Activated CD4-positive, alpha-beta T cell treated with anti-CD3 and anti-CD28 coated beads, Interleukin-2, amount 50 U/mL, for 16 hours (primary cell): ENCODE measurements around the gene PHC2.

Source experiments
- DNase-seq: peaks from one replicate; pipeline ENCODE4 v3.0.0-alpha.2; 2020

PHC2 gene, protein sequence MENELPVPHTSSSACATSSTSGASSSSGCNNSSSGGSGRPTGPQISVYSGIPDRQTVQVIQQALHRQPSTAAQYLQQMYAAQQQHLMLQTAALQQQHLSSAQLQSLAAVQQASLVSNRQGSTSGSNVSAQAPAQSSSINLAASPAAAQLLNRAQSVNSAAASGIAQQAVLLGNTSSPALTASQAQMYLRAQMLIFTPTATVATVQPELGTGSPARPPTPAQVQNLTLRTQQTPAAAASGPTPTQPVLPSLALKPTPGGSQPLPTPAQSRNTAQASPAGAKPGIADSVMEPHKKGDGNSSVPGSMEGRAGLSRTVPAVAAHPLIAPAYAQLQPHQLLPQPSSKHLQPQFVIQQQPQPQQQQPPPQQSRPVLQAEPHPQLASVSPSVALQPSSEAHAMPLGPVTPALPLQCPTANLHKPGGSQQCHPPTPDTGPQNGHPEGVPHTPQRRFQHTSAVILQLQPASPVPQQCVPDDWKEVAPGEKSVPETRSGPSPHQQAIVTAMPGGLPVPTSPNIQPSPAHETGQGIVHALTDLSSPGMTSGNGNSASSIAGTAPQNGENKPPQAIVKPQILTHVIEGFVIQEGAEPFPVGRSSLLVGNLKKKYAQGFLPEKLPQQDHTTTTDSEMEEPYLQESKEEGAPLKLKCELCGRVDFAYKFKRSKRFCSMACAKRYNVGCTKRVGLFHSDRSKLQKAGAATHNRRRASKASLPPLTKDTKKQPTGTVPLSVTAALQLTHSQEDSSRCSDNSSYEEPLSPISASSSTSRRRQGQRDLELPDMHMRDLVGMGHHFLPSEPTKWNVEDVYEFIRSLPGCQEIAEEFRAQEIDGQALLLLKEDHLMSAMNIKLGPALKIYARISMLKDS

GRCh38 chr1:33430692-33431593, at the start of gene PHC2:
Gene PHC2 (minus strand): TSS chr1:33431095. CDS start chr1:33375539, 55,556 bp downstream.
- peak; percentile 90 for DNase-seq

GRCh38 chr1:33477451-33477850, 46.6 kb upstream of the PHC2 start:
- no peak for DNase-seq

- no peak for DNase-seq
Observed at GRCh38 chr1:33473900-33474299, 43.0 kb upstream of the PHC2 start.

- DNase-seq: peak; percentile 95
Observed at GRCh38 chr1:33472269-33472980, 41.5 kb upstream of the PHC2 start, which contains the start of gene ZSCAN20. Gene ZSCAN20 (plus strand): TSS chr1:33472645. CDS start chr1:33479289, 6,644 bp downstream.

- DNase-seq: no peak
Observed at GRCh38 chr1:33471416-33471815, 40.5 kb upstream of the PHC2 start.

DNA sequence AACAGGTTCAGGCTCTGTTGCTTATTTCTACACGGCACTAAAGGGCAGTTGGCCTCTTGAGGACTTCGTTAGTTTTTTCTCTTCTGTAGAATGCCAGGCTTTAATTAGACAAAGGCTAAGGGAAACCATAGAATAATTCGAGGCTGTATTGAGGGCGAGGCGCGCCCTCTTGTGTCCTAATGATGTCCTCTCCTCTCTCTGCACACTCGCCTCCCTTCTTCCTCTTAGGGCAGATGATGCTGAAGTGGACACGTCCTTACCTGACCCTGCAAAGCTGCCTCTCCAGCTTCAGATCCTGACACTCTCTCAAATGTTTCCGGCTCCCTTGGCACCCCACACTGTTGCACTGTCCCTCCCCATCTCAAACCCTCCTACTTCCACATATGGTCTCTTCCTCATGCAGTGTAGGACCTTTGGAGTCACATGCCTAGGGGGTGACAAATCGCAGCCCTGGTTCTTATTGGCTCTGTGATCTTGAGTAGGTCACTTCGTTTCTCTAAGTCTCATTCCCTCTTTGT, 39.7 kb upstream of the PHC2 start:
- DNase-seq: peak; percentile 60

DNA sequence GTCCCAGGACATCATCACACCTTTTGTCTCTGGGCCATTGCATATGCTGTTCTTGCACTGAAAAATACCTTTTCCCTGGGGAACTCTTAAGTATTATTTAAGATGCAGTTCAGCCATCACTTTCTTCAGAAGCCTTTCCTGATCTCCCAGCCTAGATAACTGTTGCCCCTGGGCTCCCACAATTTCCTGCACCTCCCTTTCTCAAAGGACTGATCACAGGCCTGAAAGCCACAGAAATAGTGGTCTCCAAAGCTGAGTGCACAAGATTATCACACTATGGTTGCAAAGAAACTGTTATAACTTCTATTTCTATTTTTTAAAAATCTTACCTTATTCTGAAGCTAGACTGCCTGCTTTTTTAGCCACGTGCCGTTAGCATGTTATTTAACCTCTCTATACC, 38.8 kb upstream of the PHC2 start:
- no peak for DNase-seq

GRCh38 chr1:33468967-33469366, 38.1 kb upstream of the PHC2 start:
- DNase-seq: no peak

GRCh38 chr1:33468531-33468930, 37.6 kb upstream of the PHC2 start:
- DNase-seq: no peak

GRCh38 chr1:33468011-33468410, 37.1 kb upstream of the PHC2 start:
- no peak for DNase-seq

DNA sequence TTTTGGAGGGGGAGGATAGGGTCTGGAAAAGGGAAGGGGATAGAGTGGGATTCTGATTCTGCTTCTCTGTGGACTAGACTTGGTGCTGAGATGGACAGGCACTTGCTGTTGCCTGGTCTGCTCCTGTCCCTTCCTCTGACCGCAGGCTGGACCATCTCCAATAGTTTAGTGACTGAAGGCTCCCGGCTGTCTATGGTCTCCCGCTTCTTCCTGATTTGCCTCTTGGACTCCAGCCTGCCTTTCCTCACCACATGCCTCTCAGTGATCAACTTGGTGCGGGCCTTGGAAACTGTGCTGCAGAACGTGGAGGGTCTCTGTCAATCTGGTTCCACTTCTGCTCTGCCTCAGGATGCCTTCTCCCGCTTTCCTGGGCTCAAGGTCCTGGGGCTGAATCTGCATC, 35.3 kb upstream of the PHC2 start:
- no peak for DNase-seq

- DNase-seq: no peak
Observed at GRCh38 chr1:33465316-33465715, 34.4 kb upstream of the PHC2 start.

GRCh38 chr1:33464552-33464951, 33.7 kb upstream of the PHC2 start:
- no peak for DNase-seq

DNA sequence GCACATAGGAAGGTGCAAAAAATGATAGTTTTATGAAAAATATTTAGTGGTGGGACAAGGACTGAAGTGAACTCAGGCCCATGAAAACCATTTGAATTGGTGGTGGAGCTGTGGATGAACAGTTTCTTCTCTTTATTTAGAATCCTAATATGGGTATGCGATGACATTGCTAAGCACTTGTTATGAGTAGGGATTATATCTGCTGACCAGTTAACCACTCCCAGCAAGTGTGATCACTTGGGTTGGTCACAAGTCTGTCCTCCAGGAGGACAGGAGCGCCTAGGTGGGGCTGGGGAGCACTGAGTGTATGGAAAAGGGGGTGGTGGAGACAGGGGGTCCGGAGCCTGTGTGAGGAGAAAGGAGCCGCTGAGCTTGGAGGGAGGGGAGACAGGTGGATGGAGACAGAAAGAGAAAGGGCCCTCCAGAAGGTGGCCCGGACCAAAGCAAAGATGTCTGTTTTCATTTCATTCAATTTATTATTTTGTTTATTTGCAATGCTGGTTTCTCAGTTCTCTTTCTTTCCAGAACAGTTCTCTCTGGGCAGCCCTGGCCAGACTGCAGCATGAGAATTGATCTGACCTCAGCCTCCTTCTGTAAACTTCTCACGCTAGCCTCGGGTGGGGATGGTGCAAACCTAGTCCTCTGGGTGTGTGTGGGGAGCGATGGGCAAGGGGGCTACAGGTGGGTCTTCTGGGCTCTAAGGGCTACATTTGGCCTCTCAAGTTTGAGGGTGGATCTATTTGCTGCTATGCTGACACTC, 31.7 kb upstream of the PHC2 start:
- no peak for DNase-seq

- DNase-seq: no peak
Observed at GRCh38 chr1:33460947-33461629, 30.2 kb upstream of the PHC2 start.

- DNase-seq: no peak
Observed at GRCh38 chr1:33460144-33460543, 29.2 kb upstream of the PHC2 start.

- no peak for DNase-seq
Observed at GRCh38 chr1:33459691-33460090, 28.8 kb upstream of the PHC2 start.

DNA sequence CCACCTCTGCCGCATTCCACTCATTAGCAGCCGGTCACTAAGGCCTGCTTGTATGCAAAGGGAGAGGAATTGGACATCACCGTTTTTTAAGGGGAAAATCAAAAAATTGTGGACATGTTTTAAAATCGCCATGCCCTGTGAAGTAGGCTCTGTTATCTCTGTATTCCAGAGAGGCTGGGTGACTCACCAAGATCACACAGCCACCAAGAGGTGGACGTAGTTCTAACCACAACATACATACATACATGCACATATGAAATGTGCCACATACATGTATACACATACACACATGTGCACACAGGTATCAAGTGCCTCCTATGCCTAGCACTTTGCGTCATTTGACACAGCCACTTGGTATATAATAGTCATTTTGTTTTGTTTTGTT, 25.6 kb upstream of the PHC2 start:
- no peak for DNase-seq

DNA sequence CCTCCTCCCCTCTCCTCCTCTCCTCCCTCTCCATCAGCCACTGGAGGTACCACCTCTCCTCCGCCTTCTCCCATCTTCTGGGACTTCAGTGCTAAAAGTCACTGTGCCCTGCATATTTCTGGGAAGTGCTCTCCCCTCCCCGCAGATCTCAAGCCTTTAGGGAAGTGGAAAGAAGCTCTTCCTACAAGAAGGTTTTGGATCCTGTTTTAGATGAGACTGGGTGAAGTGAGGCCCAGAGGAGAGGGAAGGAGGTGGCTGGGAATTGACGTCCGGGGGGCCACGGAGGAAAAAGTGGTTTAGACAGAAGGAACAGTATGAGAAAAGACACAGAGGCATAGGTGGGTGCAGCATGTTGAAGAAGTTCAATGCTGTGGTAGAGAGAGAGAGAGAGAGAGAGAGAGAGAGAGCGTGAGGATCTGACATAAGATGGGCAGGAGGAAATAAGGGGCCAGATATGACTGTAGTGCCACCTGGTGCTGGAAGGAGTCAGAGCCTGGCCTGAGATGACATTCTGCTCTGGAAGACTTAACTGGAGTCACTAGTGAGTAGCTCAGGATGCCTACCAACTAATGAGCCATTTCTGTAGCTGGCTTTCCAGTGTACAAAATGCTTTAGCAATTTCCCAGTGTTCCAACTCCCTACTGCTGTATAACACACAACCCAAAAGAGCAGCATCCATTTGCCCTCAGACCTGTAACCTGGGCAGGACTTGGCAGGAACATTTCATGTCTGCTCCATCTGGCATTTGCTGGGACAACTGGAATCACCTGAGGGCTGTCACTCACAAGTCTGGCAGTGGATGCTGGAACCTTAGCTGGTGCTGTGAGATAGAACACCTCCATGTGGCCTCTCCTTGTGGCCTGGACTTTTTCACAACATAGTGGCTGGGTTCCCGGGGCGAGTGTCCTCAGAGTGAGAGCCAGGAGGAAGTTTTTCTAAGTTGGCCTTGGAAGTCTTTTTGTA, 24.9 kb upstream of the PHC2 start:
- DNase-seq: peak; percentile 52
